OCI-LY1 (cell line): ENCODE measurements around the gene ANKRD33.

Source experiments
- H2AFZ ChIP-seq: fragments of 200-600 bp; sonication (generic), shearing (Covaris generic); 2 replicates; pipeline ENCODE4 v1.6.0; 2014; ENCODE audit warnings: antibody characterized with exemption, mild to moderate bottlenecking, low read length
- H3F3A ChIP-seq: fragments of 200-600 bp; sonication (generic), shearing (Covaris generic); 2 replicates; pipeline ENCODE4 v1.6.0; 2014; ENCODE audit warnings: mild to moderate bottlenecking, antibody characterized with exemption, low read length, moderate library complexity; ENCODE audit not compliant: insufficient read depth
- H3K27ac ChIP-seq: fragments of 200-600 bp; sonication (generic); 2 replicates; pipeline ENCODE4 v1.5.1; 2014; ENCODE audit warnings: low read length, mixed run types, mild to moderate bottlenecking, low read depth; ENCODE audit not compliant: poor library complexity, severe bottlenecking
- H3K27me3 ChIP-seq: fragments of 200-600 bp; sonication (generic); 2 replicates; pipeline ENCODE4 v1.6.0; 2014; ENCODE audit warnings: antibody characterized with exemption, mild to moderate bottlenecking, low read length, moderate library complexity; ENCODE audit not compliant: insufficient read depth
- H3K36me3 ChIP-seq: fragments of 200-600 bp; sonication (generic); 2 replicates; pipeline ENCODE4 v1.6.1; 2014; ENCODE audit warnings: mild to moderate bottlenecking, antibody characterized with exemption, low read length, moderate library complexity, mixed read lengths; ENCODE audit not compliant: insufficient read depth
- H3K4me1 ChIP-seq: fragments of 200-600 bp; sonication (generic); 2 replicates; pipeline ENCODE4 v1.5.1; 2014; ENCODE audit warnings: mild to moderate bottlenecking, low read length, moderate library complexity; ENCODE audit not compliant: insufficient read depth, severe bottlenecking
- H3K4me2 ChIP-seq: fragments of 200-600 bp; sonication (generic), shearing (Covaris generic); 2 replicates; pipeline ENCODE4 v1.6.1; 2014; ENCODE audit warnings: low read length
- H3K4me3 ChIP-seq: fragments of 200-600 bp; sonication (generic); 2 replicates; pipeline ENCODE4 v1.5.1; 2014; ENCODE audit warnings: low read length, low read depth, mild to moderate bottlenecking, mixed read lengths; ENCODE audit not compliant: poor library complexity, severe bottlenecking
- H3K79me2 ChIP-seq: fragments of 200-600 bp; shearing (Covaris generic); 2 replicates; pipeline ENCODE4 v1.6.1; 2016; ENCODE audit warnings: mixed run types, low read length, mixed read lengths; ENCODE audit not compliant: insufficient read depth
- H3K9ac ChIP-seq: fragments of 200-600 bp; sonication (generic), shearing (Covaris generic); 2 replicates; pipeline ENCODE4 v1.6.1; 2014; ENCODE audit warnings: mild to moderate bottlenecking, low read length, mixed read lengths
- H3K9me2 ChIP-seq: fragments of 200-600 bp; sonication (generic), shearing (Covaris generic); 2 replicates; pipeline ENCODE4 v1.6.1; 2014; ENCODE audit warnings: low read depth, mild to moderate bottlenecking, low read length, mixed read lengths
- H3K9me3 ChIP-seq: fragments of 200-600 bp; shearing (Covaris generic); 2 replicates; pipeline ENCODE4 v1.6.1; 2014; ENCODE audit warnings: low read length, mixed read lengths
- H4K20me1 ChIP-seq: fragments of 200-600 bp; sonication (generic), shearing (Covaris generic); 2 replicates; pipeline ENCODE4 v1.6.0; 2016; ENCODE audit warnings: mild to moderate bottlenecking, low read length; ENCODE audit not compliant: insufficient read depth
- CTCF ChIP-seq: fragments of 200-600 bp; sonication (generic), shearing (Covaris generic); IDR thresholded peaks from 2 replicates; pipeline ENCODE4 v1.5.1; 2017; ENCODE audit warnings: mild to moderate bottlenecking, antibody characterized with exemption, low read length, moderate library complexity, mixed read lengths
- EZH2 ChIP-seq: fragments of 200-600 bp; sonication (generic), shearing (Covaris generic); IDR thresholded peaks from 2 replicates; pipeline ENCODE4 v1.8.0; 2017; ENCODE audit warnings: borderline replicate concordance, mixed run types, mild to moderate bottlenecking, antibody characterized with exemption, low read length, moderate library complexity, mixed read lengths

The ANKRD33 gene

GRCh38 chr12:51907856-51908425 lies 20.0 kb downstream of the ANKRD33 start:
- no peaks in the 10 kb centered on the region for H3F3A ChIP-seq
- peaks cover 4% of the 10 kb centered on the region; the same call in 1 of the 2 replicates for H3K27me3 ChIP-seq
- H3K4me3 ChIP-seq = no peak overlapping the region
- no peaks in the 10 kb centered on the region for H3K9me3 ChIP-seq
- H3K4me2 ChIP-seq = no peak overlapping the region
- no peak overlapping the region for H3K27ac ChIP-seq
- H3K79me2 ChIP-seq = no peaks in the 10 kb centered on the region
- no peaks in the 10 kb centered on the region for H3K36me3 ChIP-seq
- H3K9me2 ChIP-seq = no peaks in the 10 kb centered on the region
- no peak overlapping the region for H3K9ac ChIP-seq
- H4K20me1 ChIP-seq = no peaks in the 10 kb centered on the region
- no peak for TF ChIP-seq EZH2
- no peak for TF ChIP-seq CTCF
- H2AFZ ChIP-seq = no peak overlapping the region
- H3K4me1 ChIP-seq = no peaks in the 10 kb centered on the region

GRCh38 chr12:51908876-51909592 lies 21.1 kb downstream of the ANKRD33 start:
- H3K4me3 ChIP-seq = no peak overlapping the region
- H3K27me3 ChIP-seq = peaks cover 4% of the 10 kb centered on the region; the same call in 1 of the 2 replicates
- no peak overlapping the region for H2AFZ ChIP-seq
- TF ChIP-seq CTCF (no peak), EZH2 (no peak)
- no peaks in the 10 kb centered on the region for H3K9me3 ChIP-seq
- H3K9me2 ChIP-seq = no peaks in the 10 kb centered on the region
- H3K27ac ChIP-seq = no peak overlapping the region
- no peaks in the 10 kb centered on the region for H4K20me1 ChIP-seq
- H3K36me3 ChIP-seq = no peaks in the 10 kb centered on the region
- H3K9ac ChIP-seq = no peak overlapping the region
- no peaks in the 10 kb centered on the region for H3K79me2 ChIP-seq
- no peak overlapping the region for H3K4me2 ChIP-seq
- no peaks in the 10 kb centered on the region for H3K4me1 ChIP-seq
- no peaks in the 10 kb centered on the region for H3F3A ChIP-seq

- Histone ChIP-seq H3K4me1 (no peaks in the 10 kb centered on the region), H2AFZ (no peak overlapping the region), H3K4me2 (no peak overlapping the region), H3F3A (no peaks in the 10 kb centered on the region), H3K4me3 (no peak overlapping the region), H3K9me3 (no peaks in the 10 kb centered on the region), H4K20me1 (no peaks in the 10 kb centered on the region), H3K27me3 (peaks cover 4% of the 10 kb centered on the region; the same call in 1 of the 2 replicates), H3K27ac (no peak overlapping the region), H3K36me3 (no peaks in the 10 kb centered on the region), H3K9ac (no peak overlapping the region), H3K79me2 (no peaks in the 10 kb centered on the region), H3K9me2 (no peaks in the 10 kb centered on the region)
- no peak for TF ChIP-seq CTCF
- no peak for TF ChIP-seq EZH2
Observed at GRCh38 chr12:51910168-51910567, 22.3 kb downstream of the ANKRD33 start.
